ENCODE data around the gene UBXN7. TPM values are rescaled to one million over a fixed set of nuclear protein-coding genes. Genes with fewer than 3 reads are reported as not detected.

The UBXN7 gene
- total and polyA plus RNA-seq, 2 of the 13 experiments (the other 11 are each of a cell fraction or from before 2014, with no cell fraction given), result 12.5 to 15.9 TPM

DNA sequence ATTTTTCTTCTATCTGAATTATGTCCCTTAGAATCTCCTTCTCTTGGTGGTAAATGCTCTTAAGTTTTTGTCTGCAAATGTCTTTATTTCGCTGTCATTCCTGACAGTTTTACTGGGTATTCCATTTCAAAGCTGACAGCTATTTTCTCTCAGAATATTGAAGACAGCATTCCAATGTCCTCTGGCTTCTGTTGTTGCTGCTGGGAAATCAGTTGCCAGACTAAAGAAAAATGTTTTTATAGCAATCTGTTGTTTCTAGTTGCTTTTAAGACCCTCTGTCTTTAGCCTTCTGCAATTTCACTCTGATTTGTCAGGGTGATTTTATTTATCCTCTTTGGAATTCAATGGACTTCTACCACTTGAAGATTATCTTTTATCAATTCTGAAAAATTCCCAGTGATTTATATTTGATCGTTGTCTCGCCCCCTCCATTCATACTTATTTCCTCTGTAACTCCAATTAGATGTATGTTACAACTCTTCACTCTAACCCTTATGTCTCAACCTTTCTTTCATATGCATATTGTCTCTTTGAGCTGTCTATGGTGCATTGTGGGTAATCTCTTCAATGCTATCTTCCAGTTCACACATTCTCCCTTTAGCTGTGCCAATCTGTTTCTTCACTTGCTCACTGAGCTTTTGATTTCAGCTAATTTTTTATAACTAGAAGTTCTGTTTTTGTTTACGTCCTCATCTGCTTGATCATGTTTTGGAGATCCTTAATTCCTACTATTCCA lies 23.5 kb downstream of the UBXN7 start:
- H3K79me2 ChIP-seq (ENCODE audit: insufficient read depth, low read length), result peaks cover 61% of the 10 kb centered on the region
- BruUV-seq (replicated peaks), result no TSS peak

More for the DNA sequence above, 23.5 kb downstream of the UBXN7 start:
- Histone ChIP-seq H3K27me3 (ENCODE audit: control insufficient read depth in 1 of 2, insufficient read depth in 2 of 2, low read length in 2 of 2) (no peaks in the 10 kb centered on the region), H3K9ac (ENCODE audit: insufficient read depth, low read depth, low read length) (no peak overlapping the region), H3K4me1 (ENCODE audit: insufficient read depth, low read length) (no peaks in the 10 kb centered on the region), H3K9me3 (ENCODE audit: low read length) (no peaks in the 10 kb centered on the region), H3K4me2 (ENCODE audit: low read depth, low read length) (no peak overlapping the region), H4K20me1 (ENCODE audit: insufficient read depth, low read length) (peaks cover 25% of the 10 kb centered on the region), H3K27ac (ENCODE audit: extremely low read length, insufficient read depth, low read length) (no peak overlapping the region), H3K4me3 (replicated peaks in 1 of 3; ENCODE audit: insufficient read depth in 1 of 3, low read depth in 2 of 3, low read length in 3 of 3) (no peak overlapping the region), H3K36me3 (replicated peaks in 1 of 2; ENCODE audit: control insufficient read depth in 1 of 2, insufficient read depth in 2 of 2, low read length in 2 of 2) (peaks cover 3 to 19% of the 10 kb centered on the region in 2 experiments; a peak in 3 of 5 replicates), H2AFZ (ENCODE audit: low read length) (no peak overlapping the region)
- no peak for DNase-seq (ENCODE audit: low spot score)
- CTCF ChIA-PET (ENCODE audit: low intra/inter-chr PET ratio, low total read pairs), result no interaction called here
- POLR2A ChIA-PET, result no interaction called here
- ATAC-seq, result no peak
- no peak for FAIRE-seq
- WGBS (ENCODE audit: low lambda C conversion rate), result 95% methylated on average over 4 of the region's 4 CpGs
- TF ChIP-seq, protein P1, sequence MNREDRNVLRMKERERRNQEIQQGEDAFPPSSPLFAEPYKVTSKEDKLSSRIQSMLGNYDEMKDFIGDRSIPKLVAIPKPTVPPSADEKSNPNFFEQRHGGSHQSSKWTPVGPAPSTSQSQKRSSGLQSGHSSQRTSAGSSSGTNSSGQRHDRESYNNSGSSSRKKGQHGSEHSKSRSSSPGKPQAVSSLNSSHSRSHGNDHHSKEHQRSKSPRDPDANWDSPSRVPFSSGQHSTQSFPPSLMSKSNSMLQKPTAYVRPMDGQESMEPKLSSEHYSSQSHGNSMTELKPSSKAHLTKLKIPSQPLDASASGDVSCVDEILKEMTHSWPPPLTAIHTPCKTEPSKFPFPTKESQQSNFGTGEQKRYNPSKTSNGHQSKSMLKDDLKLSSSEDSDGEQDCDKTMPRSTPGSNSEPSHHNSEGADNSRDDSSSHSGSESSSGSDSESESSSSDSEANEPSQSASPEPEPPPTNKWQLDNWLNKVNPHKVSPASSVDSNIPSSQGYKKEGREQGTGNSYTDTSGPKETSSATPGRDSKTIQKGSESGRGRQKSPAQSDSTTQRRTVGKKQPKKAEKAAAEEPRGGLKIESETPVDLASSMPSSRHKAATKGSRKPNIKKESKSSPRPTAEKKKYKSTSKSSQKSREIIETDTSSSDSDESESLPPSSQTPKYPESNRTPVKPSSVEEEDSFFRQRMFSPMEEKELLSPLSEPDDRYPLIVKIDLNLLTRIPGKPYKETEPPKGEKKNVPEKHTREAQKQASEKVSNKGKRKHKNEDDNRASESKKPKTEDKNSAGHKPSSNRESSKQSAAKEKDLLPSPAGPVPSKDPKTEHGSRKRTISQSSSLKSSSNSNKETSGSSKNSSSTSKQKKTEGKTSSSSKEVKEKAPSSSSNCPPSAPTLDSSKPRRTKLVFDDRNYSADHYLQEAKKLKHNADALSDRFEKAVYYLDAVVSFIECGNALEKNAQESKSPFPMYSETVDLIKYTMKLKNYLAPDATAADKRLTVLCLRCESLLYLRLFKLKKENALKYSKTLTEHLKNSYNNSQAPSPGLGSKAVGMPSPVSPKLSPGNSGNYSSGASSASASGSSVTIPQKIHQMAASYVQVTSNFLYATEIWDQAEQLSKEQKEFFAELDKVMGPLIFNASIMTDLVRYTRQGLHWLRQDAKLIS (CRISPR knock-in tag; IDR thresholded peaks at IDR 0.05), result no peak
- TF ChIP-seq, protein P2, sequence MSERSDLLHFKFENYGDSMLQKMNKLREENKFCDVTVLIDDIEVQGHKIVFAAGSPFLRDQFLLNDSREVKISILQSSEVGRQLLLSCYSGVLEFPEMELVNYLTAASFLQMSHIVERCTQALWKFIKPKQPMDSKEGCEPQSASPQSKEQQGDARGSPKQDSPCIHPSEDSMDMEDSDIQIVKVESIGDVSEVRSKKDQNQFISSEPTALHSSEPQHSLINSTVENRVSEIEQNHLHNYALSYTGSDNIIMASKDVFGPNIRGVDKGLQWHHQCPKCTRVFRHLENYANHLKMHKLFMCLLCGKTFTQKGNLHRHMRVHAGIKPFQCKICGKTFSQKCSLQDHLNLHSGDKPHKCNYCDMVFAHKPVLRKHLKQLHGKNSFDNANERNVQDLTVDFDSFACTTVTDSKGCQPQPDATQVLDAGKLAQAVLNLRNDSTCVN (CRISPR knock-in tag; IDR thresholded peaks at IDR 0.05; ENCODE audit: borderline replicate concordance), result no peak
- TF ChIP-seq LCORL (IDR thresholded peaks at IDR 0.05), result no peak
- TF ChIP-seq LCORL (CRISPR knock-in tag; IDR thresholded peaks at IDR 0.05), result no peak
- no peak for TF ChIP-seq ZNF879 (CRISPR knock-in tag; IDR thresholded peaks at IDR 0.05)
- TF ChIP-seq ZFP82 (CRISPR knock-in tag; IDR thresholded peaks at IDR 0.05; ENCODE audit: borderline replicate concordance), result 0 out of 2 replicates have a peak, but pooled peaks have one; percentile 57
- TF ChIP-seq, protein P3, sequence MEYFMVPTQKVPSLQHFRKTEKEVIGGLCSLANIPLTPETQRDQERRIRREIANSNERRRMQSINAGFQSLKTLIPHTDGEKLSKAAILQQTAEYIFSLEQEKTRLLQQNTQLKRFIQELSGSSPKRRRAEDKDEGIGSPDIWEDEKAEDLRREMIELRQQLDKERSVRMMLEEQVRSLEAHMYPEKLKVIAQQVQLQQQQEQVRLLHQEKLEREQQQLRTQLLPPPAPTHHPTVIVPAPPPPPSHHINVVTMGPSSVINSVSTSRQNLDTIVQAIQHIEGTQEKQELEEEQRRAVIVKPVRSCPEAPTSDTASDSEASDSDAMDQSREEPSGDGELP (IDR thresholded peaks at IDR 0.05; ENCODE audit: borderline replicate concordance, low read depth), result no peak
- peak; percentile 94 for TF ChIP-seq ZNF317 (CRISPR knock-in tag; IDR thresholded peaks at IDR 0.05)
- TF ChIP-seq, protein P4, sequence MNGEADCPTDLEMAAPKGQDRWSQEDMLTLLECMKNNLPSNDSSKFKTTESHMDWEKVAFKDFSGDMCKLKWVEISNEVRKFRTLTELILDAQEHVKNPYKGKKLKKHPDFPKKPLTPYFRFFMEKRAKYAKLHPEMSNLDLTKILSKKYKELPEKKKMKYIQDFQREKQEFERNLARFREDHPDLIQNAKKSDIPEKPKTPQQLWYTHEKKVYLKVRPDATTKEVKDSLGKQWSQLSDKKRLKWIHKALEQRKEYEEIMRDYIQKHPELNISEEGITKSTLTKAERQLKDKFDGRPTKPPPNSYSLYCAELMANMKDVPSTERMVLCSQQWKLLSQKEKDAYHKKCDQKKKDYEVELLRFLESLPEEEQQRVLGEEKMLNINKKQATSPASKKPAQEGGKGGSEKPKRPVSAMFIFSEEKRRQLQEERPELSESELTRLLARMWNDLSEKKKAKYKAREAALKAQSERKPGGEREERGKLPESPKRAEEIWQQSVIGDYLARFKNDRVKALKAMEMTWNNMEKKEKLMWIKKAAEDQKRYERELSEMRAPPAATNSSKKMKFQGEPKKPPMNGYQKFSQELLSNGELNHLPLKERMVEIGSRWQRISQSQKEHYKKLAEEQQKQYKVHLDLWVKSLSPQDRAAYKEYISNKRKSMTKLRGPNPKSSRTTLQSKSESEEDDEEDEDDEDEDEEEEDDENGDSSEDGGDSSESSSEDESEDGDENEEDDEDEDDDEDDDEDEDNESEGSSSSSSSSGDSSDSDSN (CRISPR knock-in tag; IDR thresholded peaks at IDR 0.05), result no peak
- in situ Hi-C loops (cut with HindIII; ENCODE audit: extremely low pct_ligation_motif_present, low pct_unique_long_range_greater_than_20kb) (no loop called here), intact Hi-C loops (cut with micrococcal nuclease; ENCODE audit: unreplicated experiment) (no loop called here)
